DOHH2 (cell line): ENCODE data around the gene EEF2KMT.
"Not testable (repeated sequence)": the region's sequence is repeated elsewhere in the genome, so short reads cannot be mapped to it uniquely, and the experiment has no call there.

Experiments used
- EZH2phosphoT487 ChIP-seq: fragments of 200-600 bp; sonication (generic); IDR thresholded peaks from 2 replicates; pipeline ENCODE4 v1.6.1; 2017; ENCODE audit warnings: borderline replicate concordance, mild to moderate bottlenecking, antibody characterized with exemption, low read length, moderate library complexity, mixed read lengths
- TF ChIP-seq, protein P1 (sequence below): fragments of 200-600 bp; sonication (generic); IDR thresholded peaks from one replicate; pipeline ENCODE4 v1.5.1; 2014; ENCODE audit warnings: antibody characterized with exemption, mild to moderate bottlenecking, low read depth, low read length; ENCODE audit not compliant: poor library complexity, severe bottlenecking

GRCh38 chr16:5116780-5117295, 19.2 kb upstream of the EEF2KMT start:
- TF ChIP-seq, protein P1, sequence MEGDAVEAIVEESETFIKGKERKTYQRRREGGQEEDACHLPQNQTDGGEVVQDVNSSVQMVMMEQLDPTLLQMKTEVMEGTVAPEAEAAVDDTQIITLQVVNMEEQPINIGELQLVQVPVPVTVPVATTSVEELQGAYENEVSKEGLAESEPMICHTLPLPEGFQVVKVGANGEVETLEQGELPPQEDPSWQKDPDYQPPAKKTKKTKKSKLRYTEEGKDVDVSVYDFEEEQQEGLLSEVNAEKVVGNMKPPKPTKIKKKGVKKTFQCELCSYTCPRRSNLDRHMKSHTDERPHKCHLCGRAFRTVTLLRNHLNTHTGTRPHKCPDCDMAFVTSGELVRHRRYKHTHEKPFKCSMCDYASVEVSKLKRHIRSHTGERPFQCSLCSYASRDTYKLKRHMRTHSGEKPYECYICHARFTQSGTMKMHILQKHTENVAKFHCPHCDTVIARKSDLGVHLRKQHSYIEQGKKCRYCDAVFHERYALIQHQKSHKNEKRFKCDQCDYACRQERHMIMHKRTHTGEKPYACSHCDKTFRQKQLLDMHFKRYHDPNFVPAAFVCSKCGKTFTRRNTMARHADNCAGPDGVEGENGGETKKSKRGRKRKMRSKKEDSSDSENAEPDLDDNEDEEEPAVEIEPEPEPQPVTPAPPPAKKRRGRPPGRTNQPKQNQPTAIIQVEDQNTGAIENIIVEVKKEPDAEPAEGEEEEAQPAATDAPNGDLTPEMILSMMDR, result not testable (repeated sequence)
- not testable (repeated sequence) for TF ChIP-seq EZH2phosphoT487
